ENCODE data around the gene TMC1. TPM values are rescaled to one million over a fixed set of nuclear protein-coding genes. Genes with fewer than 3 reads are reported as not detected.

TMC1 gene
- total and polyA plus RNA-seq, 2 of the 13 experiments (the other 11 are each of a cell fraction or from before 2014, with no cell fraction given), result 0.02 to 0.03 TPM

GRCh38 chr9:72506615-72507014 lies 14.8 kb upstream of the TMC1 start:
- WGBS (ENCODE audit: low lambda C conversion rate), result 28% methylated on average over 3 of the region's 3 CpGs
- no peaks in the 10 kb centered on the region for H3K9me3 ChIP-seq (ENCODE audit: low read length)
- H3K79me2 ChIP-seq (ENCODE audit: insufficient read depth, low read length), result no peaks in the 10 kb centered on the region
- no peak for FAIRE-seq
- TF ChIP-seq ZFX (CRISPR knock-in tag; IDR thresholded peaks at IDR 0.05; ENCODE audit: low read depth), result no peak
- TF ChIP-seq, protein P1, sequence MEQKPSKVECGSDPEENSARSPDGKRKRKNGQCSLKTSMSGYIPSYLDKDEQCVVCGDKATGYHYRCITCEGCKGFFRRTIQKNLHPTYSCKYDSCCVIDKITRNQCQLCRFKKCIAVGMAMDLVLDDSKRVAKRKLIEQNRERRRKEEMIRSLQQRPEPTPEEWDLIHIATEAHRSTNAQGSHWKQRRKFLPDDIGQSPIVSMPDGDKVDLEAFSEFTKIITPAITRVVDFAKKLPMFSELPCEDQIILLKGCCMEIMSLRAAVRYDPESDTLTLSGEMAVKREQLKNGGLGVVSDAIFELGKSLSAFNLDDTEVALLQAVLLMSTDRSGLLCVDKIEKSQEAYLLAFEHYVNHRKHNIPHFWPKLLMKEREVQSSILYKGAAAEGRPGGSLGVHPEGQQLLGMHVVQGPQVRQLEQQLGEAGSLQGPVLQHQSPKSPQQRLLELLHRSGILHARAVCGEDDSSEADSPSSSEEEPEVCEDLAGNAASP (CRISPR knock-in tag; IDR thresholded peaks at IDR 0.05; ENCODE audit: borderline replicate concordance), result no peak
- ATAC-seq, result no peak
- H3K36me3 ChIP-seq (replicated peaks in 1 of 2; ENCODE audit: control insufficient read depth in 1 of 2, insufficient read depth in 2 of 2, low read length in 2 of 2), result no peaks in the 10 kb centered on the region
- no peak overlapping the region for H3K4me3 ChIP-seq (replicated peaks in 1 of 3; ENCODE audit: insufficient read depth in 1 of 3, low read depth in 2 of 3, low read length in 3 of 3)
- H3K4me1 ChIP-seq (ENCODE audit: insufficient read depth, low read length), result no peaks in the 10 kb centered on the region
- H3K27me3 ChIP-seq (ENCODE audit: control insufficient read depth in 1 of 2, insufficient read depth in 2 of 2, low read length in 2 of 2), result no peaks in the 10 kb centered on the region
- H3K27ac ChIP-seq (ENCODE audit: extremely low read length, insufficient read depth, low read length), result no peak overlapping the region
- intact Hi-C loops (cut with micrococcal nuclease; ENCODE audit: unreplicated experiment), result no loop called here
- H3K9ac ChIP-seq (ENCODE audit: insufficient read depth, low read depth, low read length), result no peak overlapping the region
- CTCF ChIA-PET (ENCODE audit: low intra/inter-chr PET ratio, low total read pairs), result no interaction called here
- in situ Hi-C loops (cut with HindIII; ENCODE audit: extremely low pct_ligation_motif_present, low pct_unique_long_range_greater_than_20kb), result no loop called here
- H2AFZ ChIP-seq (ENCODE audit: low read length), result no peak overlapping the region
- POLR2A ChIA-PET, result no interaction called here
- no TSS peak for BruUV-seq (replicated peaks)
- no peaks in the 10 kb centered on the region for H4K20me1 ChIP-seq (ENCODE audit: insufficient read depth, low read length)
- no peak for DNase-seq (ENCODE audit: low spot score)
- H3K4me2 ChIP-seq (ENCODE audit: low read depth, low read length), result no peak overlapping the region

GRCh38 chr9:72509053-72509452 lies 12.4 kb upstream of the TMC1 start:
- H3K4me1 ChIP-seq (ENCODE audit: insufficient read depth, low read length), result no peaks in the 10 kb centered on the region
- POLR2A ChIA-PET, result no interaction called here

More at GRCh38 chr9:72509053-72509452, 12.4 kb upstream of the TMC1 start:
- no peak overlapping the region for H3K4me2 ChIP-seq (ENCODE audit: low read depth, low read length)
- H4K20me1 ChIP-seq (ENCODE audit: insufficient read depth, low read length), result no peaks in the 10 kb centered on the region
- H3K79me2 ChIP-seq (ENCODE audit: insufficient read depth, low read length), result no peaks in the 10 kb centered on the region
- H3K27ac ChIP-seq (ENCODE audit: extremely low read length, insufficient read depth, low read length), result no peak overlapping the region
- DNase-seq (ENCODE audit: low spot score), result no peak
- H3K27me3 ChIP-seq (ENCODE audit: control insufficient read depth in 1 of 2, insufficient read depth in 2 of 2, low read length in 2 of 2), result no peaks in the 10 kb centered on the region
- intact Hi-C loops (cut with micrococcal nuclease; ENCODE audit: unreplicated experiment) (no loop called here), in situ Hi-C loops (cut with HindIII; ENCODE audit: extremely low pct_ligation_motif_present, low pct_unique_long_range_greater_than_20kb) (no loop called here)
- no peak for FAIRE-seq
- CTCF ChIA-PET (ENCODE audit: low intra/inter-chr PET ratio, low total read pairs), result no interaction called here
- no peak for ATAC-seq
- TF ChIP-seq CREB1 (IDR thresholded peaks at IDR 0.05) (peak; percentile 23; the same call in 1 of the 2 replicates), CREB1 (CRISPR knock-in tag; IDR thresholded peaks at IDR 0.05) (no peak), NFRKB (IDR thresholded peaks at IDR 0.05) (no peak), TCF7L2 (IDR thresholded peaks at IDR 0.05; ENCODE audit: low read depth, low read length) (no peak), BCL3 (CRISPR knock-in tag; IDR thresholded peaks at IDR 0.05) (no peak)
- no peak overlapping the region for H3K4me3 ChIP-seq (replicated peaks in 1 of 3; ENCODE audit: insufficient read depth in 1 of 3, low read depth in 2 of 3, low read length in 3 of 3)
- H2AFZ ChIP-seq (ENCODE audit: low read length), result no peak overlapping the region
- WGBS (ENCODE audit: low lambda C conversion rate), result 3% methylated on average over 1 of the region's 1 CpG
- no peak overlapping the region for H3K9ac ChIP-seq (ENCODE audit: insufficient read depth, low read depth, low read length)
- H3K36me3 ChIP-seq (replicated peaks in 1 of 2; ENCODE audit: control insufficient read depth in 1 of 2, insufficient read depth in 2 of 2, low read length in 2 of 2), result no peaks in the 10 kb centered on the region
- no peaks in the 10 kb centered on the region for H3K9me3 ChIP-seq (ENCODE audit: low read length)
- no TSS peak for BruUV-seq (replicated peaks)

All from HepG2 (cell line).